K562 treated with DMSO at 1 percent for 24 hours (cell line): ENCODE results near the gene ZNF675. TPM values are rescaled to one million over a fixed set of nuclear protein-coding genes. Genes with fewer than 3 reads are reported as not detected.

Experiments used
- total RNA-seq: library from RNA; unstranded; fragments of 300-600 nt; gene quantifications from 2 replicates; pipeline ENCODE4 v1.2.3, GENCODE V29; 2022; ENCODE audit warnings: low read depth; ENCODE audit not compliant: insufficient read depth

ZNF675 gene
- 5.2 and 5.3 TPM in 2 replicates for total RNA-seq

DNA sequence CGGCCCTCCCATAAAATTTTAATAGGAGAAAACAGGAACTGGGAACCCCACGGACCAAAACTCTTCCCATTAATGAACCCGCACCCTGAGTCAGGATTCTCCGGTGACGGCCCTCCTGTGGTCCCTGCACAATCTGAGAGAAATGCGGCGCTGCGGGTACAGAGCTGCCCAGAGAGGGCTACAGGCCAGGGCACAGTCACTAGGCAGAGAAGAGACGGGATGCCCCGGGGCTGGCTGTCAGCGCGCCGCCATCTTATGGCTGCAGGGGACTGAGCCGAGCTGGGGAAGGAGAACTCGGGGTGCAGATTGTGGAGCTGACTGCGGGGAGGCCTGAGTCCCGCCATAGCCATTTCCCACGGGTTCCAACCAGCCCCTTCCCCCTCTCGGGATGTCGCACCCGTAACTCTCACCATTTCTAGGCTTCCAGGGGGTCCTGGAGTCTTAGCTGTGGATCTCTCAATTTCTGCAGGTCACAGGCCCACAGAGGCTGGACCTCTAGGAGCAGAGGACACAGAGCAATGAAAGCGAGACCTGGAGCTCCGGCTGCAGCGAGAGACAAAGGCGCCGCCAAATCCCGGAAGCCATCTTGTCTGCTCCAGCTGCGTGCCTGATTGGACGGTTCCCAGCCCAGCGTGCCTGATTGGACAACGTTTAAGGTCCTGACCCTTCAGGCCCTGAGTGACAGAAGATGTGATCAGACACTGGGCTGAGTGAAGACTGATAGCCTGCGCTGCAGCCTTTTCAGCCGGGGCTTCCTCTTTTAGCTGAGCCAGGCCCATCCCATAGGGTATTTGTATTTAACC is at the start of gene ZNF675:
Gene ZNF675 (minus strand): TSS at position 592 of the 803 bp plus-strand sequence. CDS start 179 bp downstream, at position 413.

Other genes with a start within 250 kb of the ZNF675 start
- 2.0 and 4.5 TPM in 2 replicates for gene ZNF681, start 71.7 kb upstream of the ZNF675 start, total RNA-seq
- gene ZNF726, start 227.7 kb upstream of the ZNF675 start, total RNA-seq = 4.6 and 6.2 TPM in 2 replicates